Caco-2 (cell line): ENCODE results near the gene LIPN. TPM values are rescaled to one million over a fixed set of nuclear protein-coding genes. Genes with fewer than 3 reads are reported as not detected.

Experiments
- BruUV-seq: library from RNA; stranded (reverse); fragments of 400-500 nt; replicated peaks from 2 replicates; lab custom pipeline; 2021; lab: Mats Ljungman, UMichigan
- CTCF ChIA-PET: fragments of 300-600 bp; sonication (Branson Sonifier 250); formaldehyde crosslinking; loops from one replicate; lab custom pipeline; 2022; ENCODE audit warnings: antibody characterized with exemption; lab: Charles Lee
- POLR2A ChIA-PET: fragments of 300-600 bp; sonication (Branson Sonifier 250); formaldehyde crosslinking; loops from one replicate; lab custom pipeline; 2022; ENCODE audit warnings: antibody characterized with exemption; lab: Charles Lee
- DNase-seq, 2 experiments: peaks; one replicate each; pipeline versions ENCODE4 v3.0.0 to v3.0.0-alpha.2; 2020 to 2022
- H3K27me3 ChIP-seq: replicated peaks from 2 replicates; pipeline ENCODE4 v1.6.0; 2011; ENCODE audit warnings: low read length; ENCODE audit not compliant: control insufficient read depth, insufficient read depth
- H3K36me3 ChIP-seq: 2 replicates; pipeline ENCODE4 v1.5.1; 2011; ENCODE audit warnings: low read length; ENCODE audit not compliant: control insufficient read depth, insufficient read depth
- H3K4me1 ChIP-seq: fragments of 250-450 bp; sonication (Bioruptor Pico); 2 replicates; pipeline ENCODE4 v1.5.1; 2020; ENCODE audit warnings: mild to moderate bottlenecking
- H3K4me3 ChIP-seq: 2 replicates; pipeline ENCODE4 v1.5.1; 2011; ENCODE audit warnings: low read depth, mild to moderate bottlenecking, control low read depth, low read length
- H3K9me3 ChIP-seq: fragments of 250-450 bp; sonication (Bioruptor Pico); 2 replicates; pipeline ENCODE4 v1.5.1; 2020; ENCODE audit warnings: mild to moderate bottlenecking, moderate library complexity
- H3K27ac Mint-ChIP-seq: one replicate; pipeline ENCODE4 v1.8.0; 2022; ENCODE audit warnings: mixed read lengths; ENCODE audit not compliant: unreplicated experiment
- H3K27me3 Mint-ChIP-seq: one replicate; pipeline ENCODE4 v1.8.0; 2022; ENCODE audit warnings: mixed read lengths; ENCODE audit not compliant: insufficient read depth, unreplicated experiment
- H3K36me3 Mint-ChIP-seq: one replicate; pipeline ENCODE4 v1.8.0; 2022; ENCODE audit warnings: mild to moderate bottlenecking, mixed read lengths; ENCODE audit not compliant: insufficient read depth, unreplicated experiment
- H3K4me1 Mint-ChIP-seq: one replicate; pipeline ENCODE4 v1.8.0; 2022; ENCODE audit warnings: low read depth, mixed read lengths; ENCODE audit not compliant: unreplicated experiment
- H3K4me3 Mint-ChIP-seq: one replicate; pipeline ENCODE4 v1.8.0; 2022; ENCODE audit warnings: mild to moderate bottlenecking, moderate library complexity, mixed read lengths; ENCODE audit not compliant: unreplicated experiment
- H3K9me3 Mint-ChIP-seq: one replicate; pipeline ENCODE4 v1.8.0; 2022; ENCODE audit warnings: mixed read lengths; ENCODE audit not compliant: unreplicated experiment
- intact Hi-C: fragments of 100-400 bp; cut with micrococcal nuclease; formaldehyde crosslinking; loops from one replicate; pipeline ENCODE4 v1.10.0; 2022; ENCODE audit not compliant: unreplicated experiment
- total RNA-seq: library from RNA; stranded (reverse); gene quantifications from 2 replicates; pipeline ENCODE4 v1.2.3, GENCODE V29; 2022
- TF ChIP-seq, protein P1 (sequence below), 2 experiments: fragments of 200-600 bp in 1 of 2; IDR thresholded peaks; 1 replicate in 1 of 2; 2 replicates in 1 of 2; pipeline versions ENCODE4 v1.5.1 to v1.8.0; 2011 to 2022; ENCODE audit warnings: antibody characterized with exemption in 1 of 2, control low read depth in 1 of 2, inconsistent platforms in 1 of 2, low read depth in 1 of 2, low read length in 1 of 2, mild to moderate bottlenecking in 1 of 2, moderate library complexity in 1 of 2; ENCODE audit not compliant: insufficient read depth in 1 of 2, severe bottlenecking in 1 of 2, unreplicated experiment in 1 of 2

Gene LIPN
- total RNA-seq, 1 experiment from 2014 or later = not detected

DNA sequence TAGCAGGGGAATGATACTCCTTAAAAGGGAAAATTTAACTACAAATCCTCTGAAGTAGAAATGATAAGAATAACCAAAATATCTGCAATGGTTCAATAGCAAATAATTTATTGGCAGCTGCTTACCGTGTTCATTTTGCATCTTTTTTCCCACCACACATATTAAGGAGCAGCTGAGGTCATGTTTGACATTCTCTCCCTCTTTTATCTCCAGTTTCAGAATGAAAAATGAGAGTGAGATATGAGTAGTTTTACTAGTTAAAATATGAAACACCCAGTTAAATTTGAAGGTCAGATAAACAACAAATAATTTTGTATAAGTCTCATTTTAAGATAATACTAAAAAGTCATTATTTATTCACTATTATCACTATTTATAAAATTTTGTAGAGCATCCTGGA lies 3.1 kb downstream of the LIPN start:
- Histone ChIP-seq H3K36me3 (no peaks in the 10 kb centered on the region), H3K9me3 (no peaks in the 10 kb centered on the region), H3K4me1 (no peaks in the 10 kb centered on the region), H3K4me3 (no peak overlapping the region), H3K27me3 (no peaks in the 10 kb centered on the region)
- Mint-ChIP-seq H3K4me1 (no peaks in the 10 kb centered on the region), H3K4me3 (no peak overlapping the region), H3K27ac (no peak overlapping the region), H3K9me3 (no peaks in the 10 kb centered on the region), H3K27me3 (peaks cover 3% of the 10 kb centered on the region), H3K36me3 (no peaks in the 10 kb centered on the region)
- ChIA-PET POLR2A (no interaction called here), CTCF (no interaction called here)
- no peak for DNase-seq
- BruUV-seq = no TSS peak
- intact Hi-C loops = no loop called here
- TF ChIP-seq, protein P1, sequence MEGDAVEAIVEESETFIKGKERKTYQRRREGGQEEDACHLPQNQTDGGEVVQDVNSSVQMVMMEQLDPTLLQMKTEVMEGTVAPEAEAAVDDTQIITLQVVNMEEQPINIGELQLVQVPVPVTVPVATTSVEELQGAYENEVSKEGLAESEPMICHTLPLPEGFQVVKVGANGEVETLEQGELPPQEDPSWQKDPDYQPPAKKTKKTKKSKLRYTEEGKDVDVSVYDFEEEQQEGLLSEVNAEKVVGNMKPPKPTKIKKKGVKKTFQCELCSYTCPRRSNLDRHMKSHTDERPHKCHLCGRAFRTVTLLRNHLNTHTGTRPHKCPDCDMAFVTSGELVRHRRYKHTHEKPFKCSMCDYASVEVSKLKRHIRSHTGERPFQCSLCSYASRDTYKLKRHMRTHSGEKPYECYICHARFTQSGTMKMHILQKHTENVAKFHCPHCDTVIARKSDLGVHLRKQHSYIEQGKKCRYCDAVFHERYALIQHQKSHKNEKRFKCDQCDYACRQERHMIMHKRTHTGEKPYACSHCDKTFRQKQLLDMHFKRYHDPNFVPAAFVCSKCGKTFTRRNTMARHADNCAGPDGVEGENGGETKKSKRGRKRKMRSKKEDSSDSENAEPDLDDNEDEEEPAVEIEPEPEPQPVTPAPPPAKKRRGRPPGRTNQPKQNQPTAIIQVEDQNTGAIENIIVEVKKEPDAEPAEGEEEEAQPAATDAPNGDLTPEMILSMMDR (IDR thresholded peaks at IDR 0.05; ENCODE audit: insufficient read depth in 1 of 2, low read depth in 1 of 2, low read length in 1 of 2, severe bottlenecking in 1 of 2, unreplicated experiment in 1 of 2) = no peak

DNA sequence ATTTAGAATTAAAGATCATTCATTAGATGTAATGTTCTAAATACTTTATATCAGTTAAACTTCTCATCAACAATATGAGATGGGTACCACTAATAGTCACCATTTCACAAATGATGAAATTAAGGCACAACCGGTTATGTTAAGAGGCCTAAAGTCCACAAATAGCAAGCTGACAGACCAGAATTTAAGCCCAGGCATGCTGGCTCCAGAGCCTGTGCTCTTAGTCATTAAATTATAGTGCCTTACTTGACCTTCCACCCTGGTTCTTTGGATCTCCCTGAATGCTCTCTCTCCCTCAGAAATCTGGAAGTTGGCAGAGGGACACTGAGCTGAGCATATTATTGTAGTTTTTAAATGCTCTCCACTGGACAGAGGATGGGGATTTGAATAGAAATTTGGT lies 3.6 kb downstream of the LIPN start:
- CTCF ChIA-PET = no interaction called here
- H3K27me3 Mint-ChIP-seq = peaks cover 3% of the 10 kb centered on the region

DNA sequence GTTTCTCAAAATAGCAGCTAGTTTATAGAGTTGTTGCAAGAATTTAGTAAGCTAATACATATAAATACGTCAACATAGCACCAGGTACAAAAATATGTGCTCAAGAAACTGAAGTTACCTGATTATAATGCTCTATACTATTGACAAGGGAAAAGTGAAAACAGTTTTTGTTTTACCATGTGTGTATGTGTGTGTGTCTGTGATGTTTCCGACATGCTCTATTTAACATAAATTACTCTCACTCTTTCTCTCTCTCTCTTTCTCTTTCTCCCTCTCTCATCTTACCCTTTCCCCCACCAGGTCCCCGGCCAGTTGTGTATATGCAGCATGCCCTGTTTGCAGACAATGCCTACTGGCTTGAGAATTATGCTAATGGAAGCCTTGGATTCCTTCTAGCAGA lies 4.3 kb downstream of the LIPN start:
- POLR2A ChIA-PET = no interaction called here
- BruUV-seq = no TSS peak
- CTCF ChIA-PET = no interaction called here

More for the DNA sequence above, 3.6 kb downstream of the LIPN start:
- Histone ChIP-seq H3K4me3 (no peak overlapping the region), H3K27me3 (no peaks in the 10 kb centered on the region), H3K4me1 (no peaks in the 10 kb centered on the region), H3K36me3 (no peaks in the 10 kb centered on the region), H3K9me3 (no peaks in the 10 kb centered on the region)
- Mint-ChIP-seq H3K9me3 (no peaks in the 10 kb centered on the region), H3K27ac (no peak overlapping the region), H3K36me3 (no peaks in the 10 kb centered on the region), H3K4me1 (no peaks in the 10 kb centered on the region), H3K4me3 (no peak overlapping the region)
- DNase-seq = no peak
- TF ChIP-seq, protein P1 (IDR thresholded peaks at IDR 0.05; ENCODE audit: insufficient read depth in 1 of 2, low read depth in 1 of 2, low read length in 1 of 2, severe bottlenecking in 1 of 2, unreplicated experiment in 1 of 2) = no peak
- intact Hi-C loops = no loop called here
- BruUV-seq = no TSS peak
- POLR2A ChIA-PET = no interaction called here

More for the DNA sequence above, 4.3 kb downstream of the LIPN start:
- Mint-ChIP-seq H3K9me3 (no peaks in the 10 kb centered on the region), H3K4me3 (no peak overlapping the region), H3K27me3 (peaks cover 3% of the 10 kb centered on the region), H3K27ac (no peak overlapping the region), H3K36me3 (no peaks in the 10 kb centered on the region), H3K4me1 (no peaks in the 10 kb centered on the region)
- TF ChIP-seq, protein P1 (IDR thresholded peaks at IDR 0.05; ENCODE audit: insufficient read depth in 1 of 2, low read depth in 1 of 2, low read length in 1 of 2, severe bottlenecking in 1 of 2, unreplicated experiment in 1 of 2) = no peak
- H3K9me3 ChIP-seq = no peaks in the 10 kb centered on the region
- no peaks in the 10 kb centered on the region for H3K4me1 ChIP-seq
- H3K4me3 ChIP-seq = no peak overlapping the region
- DNase-seq = no peak
- intact Hi-C loops = no loop called here
- H3K36me3 ChIP-seq = no peaks in the 10 kb centered on the region
- H3K27me3 ChIP-seq = no peaks in the 10 kb centered on the region
